ENCODE results near the gene MAVS.

Gene MAVS

DNA sequence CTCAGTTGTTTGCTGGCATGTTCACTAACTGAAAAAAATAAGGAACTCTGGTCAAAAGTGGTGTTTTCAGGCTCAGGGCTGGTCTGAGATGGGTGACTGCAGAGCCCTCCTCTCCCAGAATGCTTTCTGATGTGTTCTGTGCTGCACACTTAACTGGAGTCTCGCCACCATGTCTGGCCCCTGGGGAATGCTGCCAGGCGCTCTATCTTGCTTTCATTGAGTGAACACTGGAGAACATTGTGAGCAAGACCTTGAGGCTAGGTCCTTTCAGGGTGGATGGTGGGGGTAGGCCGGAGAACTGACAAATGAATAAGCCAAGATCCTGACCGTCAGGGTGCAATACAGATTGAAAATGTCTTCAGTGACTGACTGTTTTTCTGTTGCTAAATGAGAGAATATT is 62.0 kb downstream of the MAVS start:
- peaks cover 48% of the 10 kb centered on the region for H4K20me1 ChIP-seq (ENCODE audit: insufficient read depth, low read length)
- H3K9me2 ChIP-seq (replicated peaks; ENCODE audit: insufficient read depth, low read length) = no peaks in the 10 kb centered on the region
- peaks cover 13% of the 10 kb centered on the region for H3K36me3 ChIP-seq (replicated peaks; ENCODE audit: insufficient read depth, low read length)
- no peak overlapping the region for H3K9ac ChIP-seq (ENCODE audit: low read length)
- H3K79me2 ChIP-seq (ENCODE audit: low read length) = peaks cover 97% of the 10 kb centered on the region
- H3F3A ChIP-seq (ENCODE audit: insufficient read depth, low read length) = no peaks in the 10 kb centered on the region
- H3K4me3 ChIP-seq (ENCODE audit: low read length) = no peak overlapping the region
- H2AFZ ChIP-seq (ENCODE audit: low read length) = no peak overlapping the region
- no peaks in the 10 kb centered on the region for H3K9me3 ChIP-seq (replicated peaks; ENCODE audit: insufficient read depth, low read length)
- H3K4me2 ChIP-seq (ENCODE audit: low read depth, low read length) = no peak overlapping the region
- H3K4me1 ChIP-seq (ENCODE audit: low read length) = no peaks in the 10 kb centered on the region
- DNase-seq = no peak
- no peaks in the 10 kb centered on the region for H3K27me3 ChIP-seq (replicated peaks; ENCODE audit: insufficient read depth, low read length)
- H3K27ac ChIP-seq (ENCODE audit: low read length) = no peak overlapping the region
- TF ChIP-seq EZH2phosphoT487 (IDR thresholded peaks at IDR 0.05; ENCODE audit: low read length) = no peak
- no peak for TF ChIP-seq CTCF (IDR thresholded peaks at IDR 0.05; ENCODE audit: low read length)
- TF ChIP-seq EZH2 (optimal IDR thresholded peaks at IDR 0.05; ENCODE audit: low read depth, low read length) = no peak

DNA sequence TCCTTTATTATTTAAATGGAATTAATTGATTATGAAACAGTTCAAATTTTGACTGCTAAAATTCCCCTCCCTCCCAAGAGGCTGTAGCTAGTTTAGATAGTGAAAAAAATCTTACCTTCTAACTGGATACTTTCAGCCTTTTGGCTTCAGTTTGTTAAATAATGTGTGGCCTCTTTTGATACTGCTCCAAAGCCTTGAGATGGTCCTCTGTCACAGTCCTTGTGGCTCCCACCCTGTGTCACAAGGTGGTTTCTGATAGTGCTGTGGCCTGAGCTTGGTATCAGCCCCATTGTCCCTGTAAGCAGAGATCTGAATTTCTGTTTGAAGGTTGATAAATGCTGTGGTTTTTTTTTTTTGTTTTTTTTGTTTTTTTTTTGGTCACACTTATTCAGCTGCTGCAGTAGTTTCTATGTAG is 63.3 kb downstream of the MAVS start:
- DNase-seq = no peak
- Histone ChIP-seq H3K4me3 (ENCODE audit: low read length) (no peak overlapping the region), H3K36me3 (replicated peaks; ENCODE audit: insufficient read depth, low read length) (peaks cover 13% of the 10 kb centered on the region), H4K20me1 (ENCODE audit: insufficient read depth, low read length) (peaks cover 36% of the 10 kb centered on the region), H3K27me3 (replicated peaks; ENCODE audit: insufficient read depth, low read length) (no peaks in the 10 kb centered on the region), H3K9ac (ENCODE audit: low read length) (no peak overlapping the region), H3F3A (ENCODE audit: insufficient read depth, low read length) (no peaks in the 10 kb centered on the region), H3K9me3 (replicated peaks; ENCODE audit: insufficient read depth, low read length) (no peaks in the 10 kb centered on the region), H3K4me1 (ENCODE audit: low read length) (no peaks in the 10 kb centered on the region), H3K4me2 (ENCODE audit: low read depth, low read length) (no peak overlapping the region), H3K27ac (ENCODE audit: low read length) (no peak overlapping the region), H3K9me2 (replicated peaks; ENCODE audit: insufficient read depth, low read length) (no peaks in the 10 kb centered on the region), H3K79me2 (ENCODE audit: low read length) (peaks cover 95% of the 10 kb centered on the region), H2AFZ (ENCODE audit: low read length) (no peak overlapping the region)
- no peak for TF ChIP-seq EZH2 (optimal IDR thresholded peaks at IDR 0.05; ENCODE audit: low read depth, low read length)
- TF ChIP-seq EZH2phosphoT487 (IDR thresholded peaks at IDR 0.05; ENCODE audit: low read length) = no peak
- TF ChIP-seq CTCF (IDR thresholded peaks at IDR 0.05; ENCODE audit: low read length) = no peak

- Histone ChIP-seq H3K9me3 (replicated peaks; ENCODE audit: insufficient read depth, low read length) (no peaks in the 10 kb centered on the region), H3K79me2 (ENCODE audit: low read length) (peaks cover 93% of the 10 kb centered on the region), H4K20me1 (ENCODE audit: insufficient read depth, low read length) (peaks cover 32% of the 10 kb centered on the region), H3K4me2 (ENCODE audit: low read depth, low read length) (no peak overlapping the region), H2AFZ (ENCODE audit: low read length) (no peak overlapping the region), H3K27ac (ENCODE audit: low read length) (no peak overlapping the region), H3K4me1 (ENCODE audit: low read length) (no peaks in the 10 kb centered on the region), H3K9ac (ENCODE audit: low read length) (no peak overlapping the region), H3K36me3 (replicated peaks; ENCODE audit: insufficient read depth, low read length) (peaks cover 13% of the 10 kb centered on the region), H3F3A (ENCODE audit: insufficient read depth, low read length) (no peaks in the 10 kb centered on the region), H3K9me2 (replicated peaks; ENCODE audit: insufficient read depth, low read length) (no peaks in the 10 kb centered on the region), H3K27me3 (replicated peaks; ENCODE audit: insufficient read depth, low read length) (no peaks in the 10 kb centered on the region), H3K4me3 (ENCODE audit: low read length) (no peak overlapping the region)
- TF ChIP-seq EZH2phosphoT487 (IDR thresholded peaks at IDR 0.05; ENCODE audit: low read length) (no peak), CTCF (IDR thresholded peaks at IDR 0.05; ENCODE audit: low read length) (no peak), EZH2 (optimal IDR thresholded peaks at IDR 0.05; ENCODE audit: low read depth, low read length) (no peak)
- DNase-seq = no peak
Observed at GRCh38 chr20:3910853-3911252, 64.2 kb downstream of the MAVS start.
